ENCODE measurements around the gene NECTIN2.

- TF ChIP-seq, protein P1, sequence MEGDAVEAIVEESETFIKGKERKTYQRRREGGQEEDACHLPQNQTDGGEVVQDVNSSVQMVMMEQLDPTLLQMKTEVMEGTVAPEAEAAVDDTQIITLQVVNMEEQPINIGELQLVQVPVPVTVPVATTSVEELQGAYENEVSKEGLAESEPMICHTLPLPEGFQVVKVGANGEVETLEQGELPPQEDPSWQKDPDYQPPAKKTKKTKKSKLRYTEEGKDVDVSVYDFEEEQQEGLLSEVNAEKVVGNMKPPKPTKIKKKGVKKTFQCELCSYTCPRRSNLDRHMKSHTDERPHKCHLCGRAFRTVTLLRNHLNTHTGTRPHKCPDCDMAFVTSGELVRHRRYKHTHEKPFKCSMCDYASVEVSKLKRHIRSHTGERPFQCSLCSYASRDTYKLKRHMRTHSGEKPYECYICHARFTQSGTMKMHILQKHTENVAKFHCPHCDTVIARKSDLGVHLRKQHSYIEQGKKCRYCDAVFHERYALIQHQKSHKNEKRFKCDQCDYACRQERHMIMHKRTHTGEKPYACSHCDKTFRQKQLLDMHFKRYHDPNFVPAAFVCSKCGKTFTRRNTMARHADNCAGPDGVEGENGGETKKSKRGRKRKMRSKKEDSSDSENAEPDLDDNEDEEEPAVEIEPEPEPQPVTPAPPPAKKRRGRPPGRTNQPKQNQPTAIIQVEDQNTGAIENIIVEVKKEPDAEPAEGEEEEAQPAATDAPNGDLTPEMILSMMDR (IDR thresholded peaks at IDR 0.05) = no peak
- no peak for TF ChIP-seq EZH2 (IDR thresholded peaks at IDR 0.05)
These were observed 26.6 kb downstream of the NECTIN2 start for GRCh38 chr19:44872661-44873060.
